ENCODE measurements around the gene FARS2. TPM values are rescaled to one million over a fixed set of nuclear protein-coding genes. Genes with fewer than 3 reads are reported as not detected.

FARS2 gene
- total RNA-seq, 1 experiment from 2014 or later = 13.8 TPM

DNA sequence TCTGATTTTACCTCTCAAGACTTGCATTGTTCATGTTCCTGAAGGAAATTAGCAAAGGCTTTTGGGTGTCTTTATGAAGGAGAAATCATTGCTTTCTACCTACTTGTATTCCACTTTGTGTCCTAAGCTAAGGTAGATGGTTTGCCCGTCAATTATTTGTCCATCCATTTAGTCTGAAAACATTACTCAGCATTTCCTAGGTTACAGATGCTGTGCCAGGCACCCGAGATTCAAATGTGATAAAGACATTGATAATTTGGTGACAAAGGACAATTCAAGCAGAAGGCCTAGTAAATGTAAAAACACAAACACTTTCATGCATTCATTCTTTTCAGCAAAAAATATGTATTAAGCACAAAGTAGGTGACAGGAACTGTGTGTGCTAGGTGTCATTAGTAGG lies 251.1 kb downstream of the FARS2 start:
- ChIA-PET POLR2A (no interaction called here), RAD21 (ENCODE audit: low non-redundant PET in 1 of 2, low total read pairs in 2 of 2, uncharacterized antibody in 2 of 2, unreplicated experiment in 2 of 2) (no interaction called here)

More for the DNA sequence above, 251.1 kb downstream of the FARS2 start:
- no peaks in the 10 kb centered on the region for H3K9me2 ChIP-seq (ENCODE audit: insufficient read depth)
- no peaks in the 10 kb centered on the region for H3K36me3 ChIP-seq (ENCODE audit: control insufficient read depth in 1 of 2, insufficient read depth in 2 of 2, low read length in 2 of 2)
- intact Hi-C loops (cut with micrococcal nuclease) = no loop called here
- no peak overlapping the region for H3K27ac ChIP-seq (ENCODE audit: low read depth, low read length)
- no peak overlapping the region for H3K4me3 ChIP-seq (replicated peaks in 1 of 2; ENCODE audit: low read depth in 1 of 2, low read length in 2 of 2)
- BruUV-seq (replicated peaks) = no TSS peak
- H3K4me1 ChIP-seq (ENCODE audit: control insufficient read depth in 1 of 2, insufficient read depth in 2 of 2, low read length in 2 of 2) = no peaks in the 10 kb centered on the region
- no peak overlapping the region for H3K9ac ChIP-seq (ENCODE audit: low read length)
- no peak for ATAC-seq
- H2AFZ ChIP-seq (ENCODE audit: low read depth, low read length, poor library complexity, severe bottlenecking) = no peak overlapping the region
- DNase-seq (ENCODE audit: low read depth, low spot score) = no peak
- no peaks in the 10 kb centered on the region for H3K9me3 ChIP-seq (ENCODE audit: control insufficient read depth in 1 of 2, insufficient read depth in 1 of 2, low read depth in 1 of 2, low read length in 2 of 2)
- H3K27me3 ChIP-seq (ENCODE audit: insufficient read depth, low read length) = no peaks in the 10 kb centered on the region
- H3K79me2 ChIP-seq (ENCODE audit: insufficient read depth, low read length) = no peaks in the 10 kb centered on the region
- TF ChIP-seq JUND (IDR thresholded peaks at IDR 0.05) = no peak
- no peak for TF ChIP-seq ELF1 (IDR thresholded peaks at IDR 0.05; ENCODE audit: borderline replicate concordance, low read depth)
- TF ChIP-seq YY1 (IDR thresholded peaks at IDR 0.05; ENCODE audit: extremely low read depth, insufficient replicate concordance, low read depth, low read length) = no peak
- TF ChIP-seq CBX3 (IDR thresholded peaks at IDR 0.05; ENCODE audit: low read depth) = no peak
- no peak for TF ChIP-seq POLR2AphosphoS5 (IDR thresholded peaks at IDR 0.05; ENCODE audit: low read depth, low read length)
- TF ChIP-seq EGR1 (IDR thresholded peaks at IDR 0.05; ENCODE audit: low read depth) = no peak
- TF ChIP-seq RAD21 (IDR thresholded peaks at IDR 0.05; ENCODE audit: low read depth) = no peak
- TF ChIP-seq, protein P1, sequence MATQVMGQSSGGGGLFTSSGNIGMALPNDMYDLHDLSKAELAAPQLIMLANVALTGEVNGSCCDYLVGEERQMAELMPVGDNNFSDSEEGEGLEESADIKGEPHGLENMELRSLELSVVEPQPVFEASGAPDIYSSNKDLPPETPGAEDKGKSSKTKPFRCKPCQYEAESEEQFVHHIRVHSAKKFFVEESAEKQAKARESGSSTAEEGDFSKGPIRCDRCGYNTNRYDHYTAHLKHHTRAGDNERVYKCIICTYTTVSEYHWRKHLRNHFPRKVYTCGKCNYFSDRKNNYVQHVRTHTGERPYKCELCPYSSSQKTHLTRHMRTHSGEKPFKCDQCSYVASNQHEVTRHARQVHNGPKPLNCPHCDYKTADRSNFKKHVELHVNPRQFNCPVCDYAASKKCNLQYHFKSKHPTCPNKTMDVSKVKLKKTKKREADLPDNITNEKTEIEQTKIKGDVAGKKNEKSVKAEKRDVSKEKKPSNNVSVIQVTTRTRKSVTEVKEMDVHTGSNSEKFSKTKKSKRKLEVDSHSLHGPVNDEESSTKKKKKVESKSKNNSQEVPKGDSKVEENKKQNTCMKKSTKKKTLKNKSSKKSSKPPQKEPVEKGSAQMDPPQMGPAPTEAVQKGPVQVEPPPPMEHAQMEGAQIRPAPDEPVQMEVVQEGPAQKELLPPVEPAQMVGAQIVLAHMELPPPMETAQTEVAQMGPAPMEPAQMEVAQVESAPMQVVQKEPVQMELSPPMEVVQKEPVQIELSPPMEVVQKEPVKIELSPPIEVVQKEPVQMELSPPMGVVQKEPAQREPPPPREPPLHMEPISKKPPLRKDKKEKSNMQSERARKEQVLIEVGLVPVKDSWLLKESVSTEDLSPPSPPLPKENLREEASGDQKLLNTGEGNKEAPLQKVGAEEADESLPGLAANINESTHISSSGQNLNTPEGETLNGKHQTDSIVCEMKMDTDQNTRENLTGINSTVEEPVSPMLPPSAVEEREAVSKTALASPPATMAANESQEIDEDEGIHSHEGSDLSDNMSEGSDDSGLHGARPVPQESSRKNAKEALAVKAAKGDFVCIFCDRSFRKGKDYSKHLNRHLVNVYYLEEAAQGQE (IDR thresholded peaks at IDR 0.05; ENCODE audit: low read depth) = no peak
- no peak for TF ChIP-seq SP1 (IDR thresholded peaks at IDR 0.05; ENCODE audit: low read depth)
- no peak for TF ChIP-seq EZH2 (IDR thresholded peaks at IDR 0.05)
- no peaks in the 10 kb centered on the region for H4K20me1 ChIP-seq (ENCODE audit: insufficient read depth)
- H3K4me2 ChIP-seq (ENCODE audit: low read length) = no peak overlapping the region
- CTCF ChIA-PET = no interaction called here

Measured in HCT116 (cell line).